Thoracic aorta (tissue), 2 donors: ENCODE data around the gene PRDM16. TPM values are rescaled to one million over a fixed set of nuclear protein-coding genes. Genes with fewer than 3 reads are reported as not detected.

ENCODE experiments used
- ATAC-seq: fragments of 150-250 bp; one replicate; pipeline ENCODE4 v1.8.0; 2017; ENCODE audit warnings: low read depth; ENCODE audit not compliant: insufficient number of reproducible peaks, low FRiP score
- DNase-seq: peaks from one replicate; pipeline ENCODE4 v3.0.0-alpha.2; 2020; ENCODE audit warnings: low spot score
- H3K27ac ChIP-seq, 2 donors: fragments of 200-600 bp; sonication (generic); 1 replicate in 1 of 2; 2 replicates in 1 of 2; pipeline ENCODE4 v1.5.1; 2016; ENCODE audit warnings: mild to moderate bottlenecking in 2 of 2, moderate library complexity in 2 of 2
- H3K27me3 ChIP-seq: fragments of 200-600 bp; sonication (generic); replicated peaks from 2 replicates; pipeline ENCODE4 v1.6.0; 2016; ENCODE audit warnings: mild to moderate bottlenecking; ENCODE audit not compliant: insufficient read depth
- H3K36me3 ChIP-seq: fragments of 200-600 bp; sonication (generic); one replicate; pipeline ENCODE4 v1.5.1; 2016
- H3K4me1 ChIP-seq, 2 donors: fragments of 200-600 bp; sonication (generic); 1 replicate in 1 of 2; 2 replicates in 1 of 2; pipeline versions ENCODE4 v1.5.1 to v1.6.0; 2016; ENCODE audit warnings: low read depth in 2 of 2, mild to moderate bottlenecking in 1 of 2; ENCODE audit not compliant: control insufficient read depth in 1 of 2
- H3K4me3 ChIP-seq: fragments of 200-600 bp; sonication (generic); 2 replicates; pipeline ENCODE4 v1.5.1; 2016; ENCODE audit warnings: mild to moderate bottlenecking
- H3K9me3 ChIP-seq: fragments of 200-600 bp; sonication (generic); 2 replicates; pipeline ENCODE4 v1.5.1; 2016
- total RNA-seq, 2 donors: library from RNA; depleted of rRNA; stranded (reverse); fragments of >200 nt; gene quantifications; one replicate each; pipeline versions ENCODE4 v1.1.0 to v1.2.3, GENCODE V29; 2016
- TF ChIP-seq, protein P1 (sequence below): fragments of 200-600 bp; sonication (generic); IDR thresholded peaks from one replicate; pipeline ENCODE4 v1.5.1; 2019; ENCODE audit warnings: antibody characterized with exemption

The PRDM16 gene
- total RNA-seq, 2 donors from 2014 or later = 68.9 to 85.4 TPM

DNA sequence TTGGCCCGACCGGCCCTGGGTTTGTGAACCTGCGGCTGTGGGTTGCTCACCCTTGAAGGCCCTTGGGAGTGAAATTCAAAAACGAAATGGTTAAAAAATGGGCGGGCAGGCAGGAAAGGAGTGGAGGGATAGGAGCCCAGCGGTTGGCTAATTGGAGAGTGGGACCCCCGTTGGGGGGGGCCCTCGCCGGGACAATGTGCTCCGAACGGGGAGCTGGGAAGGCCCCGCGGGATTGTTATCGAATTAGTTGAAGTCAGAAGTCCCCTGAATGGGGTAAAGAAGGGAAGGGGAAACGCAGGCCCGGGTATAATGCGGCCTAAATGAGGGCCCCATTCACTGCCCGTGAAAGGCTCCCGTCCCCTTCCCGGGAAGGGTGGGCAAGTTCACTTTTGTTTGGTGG lies 135.7 kb downstream of the PRDM16 start:
- no peak for ATAC-seq
- TF ChIP-seq, protein P1, sequence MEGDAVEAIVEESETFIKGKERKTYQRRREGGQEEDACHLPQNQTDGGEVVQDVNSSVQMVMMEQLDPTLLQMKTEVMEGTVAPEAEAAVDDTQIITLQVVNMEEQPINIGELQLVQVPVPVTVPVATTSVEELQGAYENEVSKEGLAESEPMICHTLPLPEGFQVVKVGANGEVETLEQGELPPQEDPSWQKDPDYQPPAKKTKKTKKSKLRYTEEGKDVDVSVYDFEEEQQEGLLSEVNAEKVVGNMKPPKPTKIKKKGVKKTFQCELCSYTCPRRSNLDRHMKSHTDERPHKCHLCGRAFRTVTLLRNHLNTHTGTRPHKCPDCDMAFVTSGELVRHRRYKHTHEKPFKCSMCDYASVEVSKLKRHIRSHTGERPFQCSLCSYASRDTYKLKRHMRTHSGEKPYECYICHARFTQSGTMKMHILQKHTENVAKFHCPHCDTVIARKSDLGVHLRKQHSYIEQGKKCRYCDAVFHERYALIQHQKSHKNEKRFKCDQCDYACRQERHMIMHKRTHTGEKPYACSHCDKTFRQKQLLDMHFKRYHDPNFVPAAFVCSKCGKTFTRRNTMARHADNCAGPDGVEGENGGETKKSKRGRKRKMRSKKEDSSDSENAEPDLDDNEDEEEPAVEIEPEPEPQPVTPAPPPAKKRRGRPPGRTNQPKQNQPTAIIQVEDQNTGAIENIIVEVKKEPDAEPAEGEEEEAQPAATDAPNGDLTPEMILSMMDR = no peak
- Histone ChIP-seq H3K27ac (peak overlapping the region; percentile 86 to 100), H3K9me3 (no peaks in the 10 kb centered on the region), H3K27me3 (no peaks in the 10 kb centered on the region), H3K36me3 (no peaks in the 10 kb centered on the region), H3K4me1 (peaks cover 28 to 87% of the 10 kb centered on the region in 2 donors), H3K4me3 (peak overlapping the region; percentile 23)
- DNase-seq = no peak

DNA sequence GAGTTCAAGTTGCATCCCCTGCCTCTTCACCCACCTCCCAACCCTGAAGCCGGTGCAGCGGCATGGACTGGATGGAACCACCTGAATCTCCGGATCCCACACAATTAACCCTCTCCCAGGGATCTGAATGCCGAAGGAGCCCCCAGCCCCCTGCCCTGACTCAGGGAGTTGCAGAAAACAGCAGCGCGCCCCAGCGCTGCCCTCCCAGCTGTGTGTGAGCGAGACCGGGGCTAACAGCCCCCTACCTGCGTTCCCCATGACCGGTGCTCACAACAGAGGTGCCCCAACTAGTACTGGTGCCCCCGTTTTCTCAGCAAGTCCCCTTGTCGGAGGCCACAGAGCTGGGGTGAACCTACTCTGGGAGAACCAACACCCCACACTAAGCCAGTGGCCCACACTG lies 136.8 kb downstream of the PRDM16 start:
- ATAC-seq = no peak

DNA sequence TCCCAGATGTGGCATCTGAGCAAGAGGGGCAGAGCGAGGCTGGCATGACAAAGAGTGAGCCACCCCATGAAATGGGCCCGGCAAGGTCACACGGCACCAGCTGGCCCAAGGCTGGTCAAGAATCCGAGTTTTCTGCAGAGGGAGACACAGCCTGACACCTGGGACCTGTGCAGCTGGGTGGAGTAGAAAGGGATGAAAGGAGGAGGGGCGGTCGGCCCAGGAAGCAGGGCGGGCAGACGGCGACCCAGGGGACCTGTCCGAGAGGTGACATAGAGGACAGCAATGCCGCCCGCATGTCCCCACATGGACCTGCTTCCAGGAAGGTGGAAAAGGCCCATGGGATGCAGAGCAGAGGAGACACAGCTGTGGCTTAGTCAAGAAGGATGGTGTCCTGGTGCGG lies 137.7 kb downstream of the PRDM16 start:
- Histone ChIP-seq H3K27ac (peak overlapping the region; percentile 70 to 100), H3K4me3 (peak overlapping the region; percentile 34), H3K4me1 (peaks cover 28 to 73% of the 10 kb centered on the region in 2 donors), H3K9me3 (no peaks in the 10 kb centered on the region), H3K27me3 (no peaks in the 10 kb centered on the region), H3K36me3 (no peaks in the 10 kb centered on the region)
- no peak for ATAC-seq
- no peak for DNase-seq
- TF ChIP-seq, protein P1 = no peak

More for the DNA sequence above, 136.8 kb downstream of the PRDM16 start:
- no peak for DNase-seq
- Histone ChIP-seq H3K36me3 (no peaks in the 10 kb centered on the region), H3K27ac (peak overlapping the region; percentile 53 to 100), H3K4me3 (no peak overlapping the region), H3K9me3 (no peaks in the 10 kb centered on the region), H3K4me1 (peaks cover 28 to 82% of the 10 kb centered on the region in 2 donors), H3K27me3 (no peaks in the 10 kb centered on the region)
- TF ChIP-seq, protein P1 = no peak

DNA sequence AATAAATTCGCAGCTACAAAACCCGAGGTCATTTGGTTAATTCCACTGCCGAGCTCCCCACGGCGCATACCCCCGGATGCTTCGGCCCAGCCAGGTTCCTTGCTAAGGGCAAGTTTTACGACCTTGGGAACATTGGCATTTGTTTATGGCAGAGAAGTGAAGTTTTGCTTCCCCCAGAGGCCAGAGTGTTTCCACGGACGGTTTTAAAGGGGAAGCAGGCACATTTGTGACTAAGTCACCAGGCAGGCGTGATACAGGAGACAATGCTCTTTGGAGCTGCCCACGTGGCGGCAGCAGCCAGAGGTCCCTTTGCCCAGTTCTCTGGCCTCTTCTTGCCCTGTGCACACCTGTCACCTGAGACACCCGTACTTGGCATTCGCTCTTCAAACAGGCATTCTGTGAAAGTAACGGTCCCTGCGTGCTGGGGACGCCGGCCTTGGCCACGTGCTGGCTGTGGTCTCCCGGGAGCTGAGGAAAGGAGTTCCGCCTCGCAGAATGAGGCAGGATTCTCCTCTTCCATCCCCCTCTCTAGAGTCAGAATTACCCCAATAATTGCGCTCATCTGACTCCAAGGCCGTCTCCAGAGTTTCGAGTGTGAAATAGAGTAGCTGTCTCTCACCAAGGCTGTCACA lies 138.3 kb downstream of the PRDM16 start:
- TF ChIP-seq, protein P1 = peak; percentile 13
- peak overlapping the region; percentile 34 for H3K4me3 ChIP-seq
- ATAC-seq = no peak

DNA sequence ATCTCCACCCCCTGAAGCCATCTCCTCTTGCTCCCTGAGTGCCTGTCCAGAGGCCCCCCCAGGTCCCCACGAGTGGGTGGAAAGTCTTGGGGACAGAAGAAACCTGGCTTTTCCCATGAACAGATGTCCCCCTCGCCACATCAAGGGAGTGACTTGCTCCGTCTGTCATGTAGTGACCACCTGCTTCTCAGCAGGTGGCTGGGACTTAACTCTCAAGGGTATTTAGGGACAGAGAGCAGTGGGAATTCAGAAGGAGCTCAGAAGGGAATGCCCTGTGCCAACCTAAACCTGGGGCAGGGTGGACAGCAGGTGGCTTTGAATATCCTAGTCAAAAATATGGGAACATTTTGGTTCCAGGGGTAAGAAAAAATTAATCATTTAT lies 139.8 kb downstream of the PRDM16 start:
- ATAC-seq (no peak), DNase-seq (no peak)
- no peaks in the 10 kb centered on the region for H3K27me3 ChIP-seq
- no peaks in the 10 kb centered on the region for H3K36me3 ChIP-seq
- TF ChIP-seq, protein P1 = no peak
- no peaks in the 10 kb centered on the region for H3K9me3 ChIP-seq
- H3K4me3 ChIP-seq = no peak overlapping the region
- H3K27ac ChIP-seq = peak overlapping the region; percentile 70 to 100
- H3K4me1 ChIP-seq = peaks cover 30 to 70% of the 10 kb centered on the region in 2 donors

More for the DNA sequence above, 138.3 kb downstream of the PRDM16 start:
- H3K9me3 ChIP-seq = no peaks in the 10 kb centered on the region
- peaks cover 28 to 70% of the 10 kb centered on the region in 2 donors for H3K4me1 ChIP-seq
- no peak for DNase-seq
- H3K36me3 ChIP-seq = no peaks in the 10 kb centered on the region
- peak overlapping the region; percentile 70 to 100 for H3K27ac ChIP-seq
- no peaks in the 10 kb centered on the region for H3K27me3 ChIP-seq
